DMS114 treated with DMSO at 0.1 percent for 48 hours (cell line): ENCODE measurements around the gene JAK1.
A peak's percentile ranks its signal among the peaks of the same experiment; 100 is the strongest.
"Not testable (repeated sequence)": the region's sequence is repeated elsewhere in the genome, so short reads cannot be mapped to it uniquely, and the experiment has no call there.

Source experiments
- DNase-seq: peaks from one replicate; lab custom pipeline; 2025; ENCODE audit not compliant: unreplicated experiment; lab: John Stamatoyannopoulos, UW

JAK1 gene

GRCh38 chr1:64966158-64966971 lies at the start of gene JAK1:
Gene JAK1 (minus strand): TSS chr1:64966549. CDS start chr1:64886264, 80,285 bp downstream.
- DNase-seq: peak; percentile 54

GRCh38 chr1:65014321-65014720 lies 48.0 kb upstream of the JAK1 start:
- no peak for DNase-seq

- no peak for DNase-seq
These were observed 45.6 kb upstream of the JAK1 start for GRCh38 chr1:65011983-65012382.

GRCh38 chr1:65009724-65010420 lies 43.5 kb upstream of the JAK1 start:
- no peak for DNase-seq

- DNase-seq: no peak
These were observed 42.8 kb upstream of the JAK1 start for GRCh38 chr1:65009176-65009575.

- no peak for DNase-seq
These were observed 40.5 kb upstream of the JAK1 start for GRCh38 chr1:65006806-65007205.

GRCh38 chr1:65003316-65003664 lies 36.9 kb upstream of the JAK1 start:
- no peak for DNase-seq

GRCh38 chr1:65002508-65003315 lies 36.4 kb upstream of the JAK1 start:
- DNase-seq: peak; percentile 20

GRCh38 chr1:65002156-65002507 lies 35.8 kb upstream of the JAK1 start:
- DNase-seq: no peak

- DNase-seq: no peak
These were observed 35.0 kb upstream of the JAK1 start for GRCh38 chr1:65001231-65001792.

GRCh38 chr1:64998425-64998948 lies 32.1 kb upstream of the JAK1 start:
- DNase-seq: not testable (repeated sequence)

GRCh38 chr1:64996541-64997257 lies 30.4 kb upstream of the JAK1 start:
- DNase-seq: no peak

GRCh38 chr1:64995316-64995715 lies 29.0 kb upstream of the JAK1 start:
- no peak for DNase-seq

GRCh38 chr1:64986903-64987871 lies 20.8 kb upstream of the JAK1 start:
- no peak for DNase-seq

- DNase-seq: no peak
These were observed 18.4 kb upstream of the JAK1 start for GRCh38 chr1:64984737-64985136.

- no peak for DNase-seq
These were observed 17.8 kb upstream of the JAK1 start for GRCh38 chr1:64984106-64984505.

- no peak for DNase-seq
These were observed 16.8 kb upstream of the JAK1 start for GRCh38 chr1:64983110-64983509.

GRCh38 chr1:64981601-64982533 lies 15.5 kb upstream of the JAK1 start:
- no peak for DNase-seq
